Globus pallidus (tissue), 1 donor: ENCODE measurements around the gene MUC5B.
"Not testable (repeated sequence)": the region's sequence is repeated elsewhere in the genome, so short reads cannot be mapped to it uniquely, and the experiment has no call there.

Experiments
- DNase-seq: peaks from one replicate; pipeline ENCODE4 v3.0.0-alpha.2; 2015; ENCODE audit warnings: low spot score

MUC5B gene

DNA sequence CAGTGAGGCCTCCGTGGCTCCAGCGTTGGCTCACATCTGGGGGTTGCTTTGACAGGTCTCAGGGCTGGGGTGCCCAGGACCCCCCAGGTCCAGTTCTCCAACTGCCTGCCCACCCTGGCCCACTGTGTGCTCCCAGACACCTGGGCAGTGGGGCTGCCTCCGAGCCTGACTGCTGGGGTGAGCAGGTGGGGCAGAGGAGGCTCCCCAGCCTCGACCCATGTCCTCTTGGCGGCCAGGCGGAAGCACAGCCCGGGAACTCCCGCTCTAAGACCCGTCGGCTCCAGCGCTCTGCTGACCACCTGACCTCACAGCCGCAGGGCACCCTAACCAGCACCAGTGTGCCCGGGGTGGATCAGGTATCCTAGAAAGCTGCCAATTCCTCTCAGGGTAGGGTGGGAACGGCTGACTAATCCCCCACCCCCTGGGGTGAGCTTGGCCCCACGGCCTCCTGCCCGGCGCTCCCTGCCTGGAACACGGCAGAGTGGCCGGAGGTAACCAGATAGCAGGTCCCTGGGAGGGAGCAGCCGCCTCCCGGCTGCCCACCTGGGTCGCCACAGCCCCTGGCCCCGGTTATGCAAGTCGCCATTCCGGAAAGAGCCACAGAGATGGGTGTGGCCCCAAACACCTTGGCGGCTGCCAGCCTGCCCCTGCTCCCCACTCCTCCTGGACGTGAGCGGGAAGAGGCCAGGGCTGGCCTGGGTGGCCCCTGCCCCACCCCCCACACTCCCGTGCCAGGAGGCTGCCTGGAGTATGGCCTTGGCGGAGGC lies 19.2 kb upstream of the MUC5B start:
- no peak for DNase-seq

DNA sequence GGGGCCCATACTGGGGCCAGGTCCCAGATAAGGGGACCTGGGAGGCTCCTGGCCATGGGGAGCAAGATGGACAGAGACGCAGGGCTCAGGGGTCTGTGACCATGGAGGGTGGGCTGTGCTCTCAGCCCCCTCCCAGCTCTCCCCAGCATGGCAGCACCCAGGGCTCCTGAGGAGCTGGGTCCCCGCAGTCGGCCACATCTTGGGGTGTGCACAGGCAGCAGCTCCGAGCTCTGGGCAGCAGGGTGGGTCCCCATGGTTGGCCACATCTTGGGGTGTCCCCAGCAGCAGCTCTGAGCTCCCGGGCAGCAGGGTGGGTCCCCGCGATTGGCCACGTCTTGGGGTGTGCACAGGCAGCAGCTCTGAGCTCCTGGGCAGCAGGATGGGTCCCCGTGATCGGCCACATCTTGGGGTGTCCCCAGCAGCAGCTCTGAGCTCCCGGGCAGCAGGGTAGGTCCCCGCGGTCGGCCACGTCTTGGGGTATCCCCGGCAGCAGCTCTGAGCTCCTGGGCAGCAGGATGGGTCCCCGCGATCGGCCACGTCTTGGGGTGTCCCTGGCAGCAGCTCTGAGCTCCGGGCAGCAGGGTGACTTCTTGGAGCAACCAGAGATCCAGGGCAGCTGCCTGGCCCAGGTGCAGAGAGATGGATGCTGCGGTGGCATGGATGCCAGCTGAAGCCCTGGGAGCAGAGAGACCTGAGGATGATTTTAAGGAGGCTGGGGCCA lies 18.3 kb upstream of the MUC5B start:
- no peak for DNase-seq

DNA sequence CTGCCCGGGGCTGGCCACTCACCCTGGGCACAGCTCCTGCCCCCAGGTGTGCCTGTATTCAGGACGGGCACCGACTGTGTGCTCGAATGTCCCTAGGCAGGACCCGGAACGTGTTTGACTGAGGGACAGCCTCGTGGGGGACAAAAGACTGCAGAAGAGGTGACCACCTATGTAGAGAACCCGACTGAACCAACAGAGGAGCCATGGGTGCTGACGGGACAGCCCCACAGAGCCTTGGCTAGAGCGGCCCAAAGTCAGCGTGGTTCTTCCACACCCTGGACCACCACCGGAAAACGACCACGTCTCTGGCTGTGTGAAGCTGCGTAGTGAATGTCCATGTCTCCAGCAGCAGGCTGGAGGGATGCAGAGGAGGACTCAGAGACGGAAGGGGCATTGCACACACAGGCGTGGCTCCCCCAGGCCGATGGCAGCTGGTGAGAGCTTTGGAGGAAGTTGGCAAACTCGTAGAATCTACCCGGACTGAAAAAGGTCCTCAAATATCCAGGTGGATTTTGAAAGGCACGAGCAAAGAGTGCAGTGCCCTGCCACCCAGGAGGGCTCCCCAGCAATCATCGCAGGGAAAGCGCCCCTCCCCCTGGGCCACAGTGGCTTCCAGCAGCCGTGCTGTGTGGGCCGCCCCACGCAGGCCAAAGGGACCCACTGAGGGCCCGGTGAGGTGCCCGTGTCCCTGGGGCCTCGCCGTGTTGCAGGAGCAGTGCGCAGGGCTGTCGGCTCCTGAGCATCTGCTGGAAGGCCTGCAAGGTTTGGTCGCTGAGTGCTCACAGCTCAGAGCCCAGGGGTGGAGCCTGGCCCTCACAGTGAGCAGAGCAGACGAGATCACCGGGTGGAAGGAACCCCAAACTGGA lies 17.5 kb upstream of the MUC5B start:
- no peak for DNase-seq

DNA sequence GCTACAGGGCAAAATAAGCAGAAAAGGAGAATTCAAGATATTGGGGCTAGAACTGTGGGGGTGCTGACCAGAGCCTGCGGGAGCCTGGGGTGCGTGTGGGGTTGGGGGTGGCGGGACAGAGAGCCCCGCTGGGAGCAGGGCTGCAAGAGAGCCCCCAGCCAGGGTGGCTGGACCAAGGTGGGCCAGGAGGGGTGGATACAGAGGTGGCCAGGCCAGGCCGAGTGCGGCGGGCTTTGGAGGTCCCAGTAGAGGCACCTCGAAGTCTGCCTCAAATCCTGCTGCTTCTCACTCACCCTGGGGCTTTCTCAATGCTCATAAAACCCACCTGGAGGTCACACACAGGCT lies 16.9 kb upstream of the MUC5B start:
- DNase-seq, result no peak

DNA sequence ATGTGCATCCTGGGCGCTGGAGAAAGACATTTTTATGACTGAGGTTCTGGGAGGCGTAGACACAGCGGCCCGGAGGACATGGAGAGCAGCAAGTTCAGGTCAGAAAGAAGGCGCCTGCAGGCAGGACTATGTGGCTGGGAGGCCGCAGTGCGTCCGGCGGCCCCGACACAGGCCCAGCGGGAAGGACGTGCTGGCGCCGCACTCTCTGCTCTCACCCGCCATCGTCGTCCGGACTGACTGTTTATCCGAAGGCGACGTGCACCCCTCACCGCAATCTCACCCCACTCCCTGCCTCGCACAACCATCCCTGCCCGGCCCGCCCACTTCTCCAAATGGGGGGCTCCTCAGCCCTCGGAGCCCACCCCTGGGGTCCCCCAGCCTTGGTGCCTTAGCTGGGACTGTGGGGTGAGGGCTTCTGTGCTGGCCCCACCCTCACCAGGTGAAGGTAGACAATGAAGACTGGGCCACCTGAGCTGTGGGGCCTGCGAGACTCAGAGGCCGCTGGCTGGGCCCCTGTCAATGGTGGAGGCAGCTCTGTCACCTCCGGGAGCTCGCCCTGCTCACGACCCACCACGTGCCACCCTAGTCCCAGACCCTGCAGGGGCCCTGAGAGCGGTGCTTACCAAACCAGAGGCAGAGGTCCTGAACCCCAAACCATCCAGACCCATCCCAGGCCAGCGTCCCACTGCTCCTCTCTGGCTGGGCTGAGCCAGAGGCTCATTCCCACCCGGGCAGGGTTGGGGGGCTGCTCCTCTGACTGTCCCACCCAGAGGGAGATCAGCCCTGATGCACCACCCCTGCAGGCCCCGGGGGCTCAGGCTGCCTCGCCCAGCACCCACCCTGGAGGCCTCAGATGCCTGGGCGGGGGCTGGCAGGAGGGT lies 16.2 kb upstream of the MUC5B start:
- no peak for DNase-seq

DNA sequence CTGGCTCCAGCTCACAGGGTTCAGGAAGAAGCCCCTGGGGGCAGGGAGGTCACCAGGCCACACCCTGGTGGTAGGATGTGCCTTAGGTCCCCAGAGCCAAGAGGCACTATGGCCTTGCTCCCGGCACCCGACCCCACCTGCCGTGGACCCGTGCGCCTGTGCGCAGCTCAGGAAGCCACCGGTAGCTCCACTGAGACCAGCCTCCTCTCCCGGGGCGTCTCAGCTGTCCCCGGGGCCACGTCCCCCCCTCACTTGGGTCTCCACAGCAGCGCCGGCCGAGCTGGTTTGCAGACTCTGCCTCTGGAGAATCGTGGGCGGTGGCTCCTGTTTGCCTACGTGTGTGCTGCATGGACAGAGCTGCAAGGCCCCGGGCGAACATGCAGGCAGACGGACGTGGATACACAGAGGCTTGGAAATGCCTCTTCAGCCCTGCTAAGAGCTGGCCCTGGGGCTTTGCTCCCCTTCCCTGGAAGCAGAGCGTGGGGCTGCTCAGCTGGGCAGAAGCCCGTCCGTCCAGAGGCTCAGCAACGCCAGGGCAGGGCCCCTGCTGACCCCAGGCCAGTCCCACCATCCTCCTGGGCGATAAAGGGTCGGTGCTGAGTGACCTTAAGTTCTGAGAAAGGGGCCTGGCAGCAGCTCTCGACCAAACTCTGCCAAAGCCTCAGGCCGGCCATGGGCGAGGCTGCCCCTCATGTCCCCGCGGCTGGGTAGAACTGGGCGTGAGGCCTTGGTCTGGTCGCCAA lies 15.3 kb upstream of the MUC5B start:
- no peak for DNase-seq

DNA sequence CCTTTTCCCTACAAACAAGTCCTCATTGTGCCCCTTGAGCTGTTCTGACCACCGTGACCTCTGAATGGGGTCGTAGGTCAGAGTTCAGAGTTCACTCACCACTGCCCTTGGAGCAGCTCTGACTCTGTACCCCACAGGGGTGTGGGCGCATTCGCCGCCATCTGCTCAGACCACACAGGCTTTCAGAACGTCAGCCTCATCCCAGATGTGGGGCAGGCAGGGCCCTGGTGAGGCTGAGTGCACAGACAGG lies 14.8 kb upstream of the MUC5B start:
- DNase-seq, result no peak

DNA sequence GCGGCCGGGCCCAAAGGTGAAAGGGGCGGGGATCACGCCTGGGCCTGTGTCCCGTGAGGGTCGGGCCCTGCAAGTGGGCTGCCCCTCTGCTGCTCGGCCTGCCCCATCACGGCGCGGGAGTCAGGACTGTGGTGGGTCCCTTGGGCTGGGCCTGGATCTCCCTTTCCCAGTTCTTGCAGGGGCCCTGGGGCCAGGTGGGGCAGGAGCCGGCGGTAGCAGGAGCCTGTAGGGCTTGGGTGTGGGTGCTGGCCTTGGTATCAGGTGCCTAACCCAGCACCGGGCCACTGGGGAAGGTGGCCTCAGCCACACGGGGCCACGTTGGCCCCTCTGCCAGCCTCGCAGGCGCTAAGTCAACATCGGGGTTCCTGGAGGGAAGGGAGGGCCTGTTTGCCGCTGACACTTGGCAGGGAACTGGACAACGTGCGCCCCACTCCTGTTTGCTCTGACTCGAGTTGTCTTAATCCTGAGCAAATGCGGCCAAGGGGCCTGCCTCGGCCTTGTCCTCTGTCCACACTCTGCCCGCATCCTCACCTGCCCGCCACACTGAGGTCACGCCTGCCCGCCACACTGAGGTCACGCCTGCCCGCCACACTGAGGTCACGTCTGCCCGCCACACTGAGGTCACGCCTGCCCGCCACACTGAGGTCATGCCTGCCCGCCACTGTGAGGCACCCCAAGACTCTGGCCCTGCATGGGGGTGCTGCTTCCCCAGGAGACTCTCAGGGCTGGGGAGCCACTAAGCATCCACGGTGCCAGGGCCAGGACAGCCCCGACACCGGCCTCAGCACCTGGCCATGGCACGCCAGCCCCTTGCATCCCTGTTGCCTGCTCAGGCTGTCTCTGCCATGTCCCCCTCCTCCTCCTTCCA lies 14.2 kb upstream of the MUC5B start:
- no peak for DNase-seq

DNA sequence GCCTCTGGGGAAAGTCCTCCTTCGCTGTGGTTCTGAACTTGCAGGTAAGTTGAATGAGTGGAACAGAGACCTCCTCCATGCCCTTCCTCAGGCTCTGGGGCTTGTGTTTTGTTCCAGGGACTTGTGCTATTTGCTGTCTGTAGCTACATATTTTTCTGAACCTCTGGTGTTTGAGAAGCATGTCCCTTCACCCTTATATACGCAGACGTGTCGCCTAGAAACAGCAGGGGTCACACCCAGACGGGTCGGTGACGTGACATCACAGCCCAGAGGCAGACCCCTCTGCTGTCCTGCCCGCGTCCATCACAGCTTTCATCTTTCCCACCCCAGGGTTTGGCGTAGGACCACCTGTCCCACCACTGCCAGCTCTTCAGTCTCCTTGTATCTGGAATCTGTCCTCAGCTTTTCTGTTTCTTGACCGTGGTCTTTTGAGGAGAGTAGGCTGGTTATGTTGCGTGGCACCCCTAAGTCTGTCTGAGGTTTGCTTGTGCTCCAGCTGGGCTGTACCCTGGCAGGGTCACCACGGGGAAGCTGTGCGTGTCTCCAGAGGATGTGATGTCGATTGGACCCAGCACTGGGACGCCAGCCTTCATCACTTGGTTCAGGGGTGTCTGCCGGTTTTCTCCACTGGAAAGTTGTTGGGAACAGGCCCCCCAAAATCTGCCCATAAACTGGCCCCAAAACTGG lies 13.4 kb upstream of the MUC5B start:
- no peak for DNase-seq

DNA sequence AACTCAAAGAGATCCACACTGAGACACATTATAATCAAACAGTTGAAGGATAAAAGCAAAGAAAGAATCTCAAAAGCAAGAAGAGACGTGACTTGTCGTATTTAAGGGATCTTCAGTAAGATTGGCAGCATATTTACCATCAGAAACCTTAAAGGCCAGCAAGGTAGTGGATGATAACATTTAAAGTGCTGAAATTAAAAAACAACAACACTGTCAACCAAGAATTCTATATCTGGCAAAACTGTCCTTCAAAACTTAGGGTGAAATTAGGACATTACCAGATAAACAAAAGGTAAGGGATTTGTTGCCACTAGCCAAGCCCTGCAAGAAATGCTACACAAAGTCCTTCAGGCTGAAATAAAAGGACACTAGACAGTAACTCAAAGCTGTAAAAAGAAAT lies 11.0 kb upstream of the MUC5B start:
- DNase-seq, result no peak

DNA sequence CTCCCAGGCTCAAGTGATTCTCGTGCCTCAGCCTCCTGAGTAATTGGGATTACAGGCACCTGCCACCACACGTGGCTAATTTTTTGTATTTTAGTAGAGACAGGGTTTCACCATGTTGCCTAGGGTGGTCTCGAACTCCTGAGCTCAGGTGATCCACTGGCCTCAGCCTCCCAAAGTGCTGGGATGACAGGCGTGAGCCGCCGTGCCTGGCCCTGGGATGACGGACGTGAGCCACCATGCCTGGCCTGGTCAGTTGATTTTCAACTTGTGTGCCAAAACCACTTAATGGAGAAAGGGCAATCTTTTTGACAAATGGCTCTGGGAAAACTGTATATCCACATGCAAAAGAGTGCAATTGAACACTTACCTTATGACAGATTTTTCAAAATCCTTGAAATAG lies 7.0 kb upstream of the MUC5B start:
- not testable (repeated sequence) for DNase-seq

DNA sequence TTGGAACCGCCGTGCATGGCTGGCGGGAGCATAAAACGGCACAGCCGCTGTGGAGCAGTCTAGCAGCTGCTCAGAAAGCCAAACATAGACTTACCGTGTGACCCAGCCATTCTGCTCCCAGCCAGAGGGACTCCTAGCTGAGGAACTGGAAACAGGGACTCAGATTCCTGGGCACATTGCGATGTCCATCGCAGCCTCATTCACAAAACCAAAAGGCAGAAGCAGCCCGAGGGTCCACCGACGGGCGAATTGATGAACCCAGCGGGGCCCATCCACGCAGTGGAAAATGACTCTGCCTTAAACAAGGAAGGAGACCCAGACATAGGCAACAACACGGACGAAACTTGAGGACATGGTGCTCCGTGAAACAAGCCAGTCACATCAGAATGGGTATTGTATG lies 5.7 kb upstream of the MUC5B start:
- no peak for DNase-seq

DNA sequence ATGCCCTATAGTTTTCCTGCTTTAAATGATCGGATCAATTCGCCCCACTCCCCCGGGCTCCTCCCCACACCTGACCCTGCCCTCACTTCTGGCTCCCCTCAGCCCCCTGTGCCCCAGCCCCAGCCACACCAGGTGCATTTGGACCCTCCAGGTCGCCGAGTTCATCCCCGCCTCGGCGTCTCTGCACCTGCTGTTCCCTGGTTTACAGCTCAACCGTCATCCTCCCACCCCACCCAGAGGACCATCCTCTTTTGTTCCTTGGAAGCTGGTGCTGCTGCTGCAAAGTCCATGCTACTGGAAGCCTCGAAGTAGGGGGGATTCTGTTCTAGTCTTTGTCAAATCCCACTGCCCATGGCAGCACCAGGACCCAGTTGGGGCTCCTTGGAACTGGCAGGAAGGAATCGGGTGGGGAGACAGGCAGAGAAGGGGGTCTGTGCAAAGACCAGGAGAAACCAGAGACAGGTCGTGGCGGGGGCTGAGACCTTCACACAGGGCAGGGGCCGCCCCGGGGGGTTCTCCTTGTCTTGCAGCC lies 4.5 kb upstream of the MUC5B start:
- no peak for DNase-seq

DNA sequence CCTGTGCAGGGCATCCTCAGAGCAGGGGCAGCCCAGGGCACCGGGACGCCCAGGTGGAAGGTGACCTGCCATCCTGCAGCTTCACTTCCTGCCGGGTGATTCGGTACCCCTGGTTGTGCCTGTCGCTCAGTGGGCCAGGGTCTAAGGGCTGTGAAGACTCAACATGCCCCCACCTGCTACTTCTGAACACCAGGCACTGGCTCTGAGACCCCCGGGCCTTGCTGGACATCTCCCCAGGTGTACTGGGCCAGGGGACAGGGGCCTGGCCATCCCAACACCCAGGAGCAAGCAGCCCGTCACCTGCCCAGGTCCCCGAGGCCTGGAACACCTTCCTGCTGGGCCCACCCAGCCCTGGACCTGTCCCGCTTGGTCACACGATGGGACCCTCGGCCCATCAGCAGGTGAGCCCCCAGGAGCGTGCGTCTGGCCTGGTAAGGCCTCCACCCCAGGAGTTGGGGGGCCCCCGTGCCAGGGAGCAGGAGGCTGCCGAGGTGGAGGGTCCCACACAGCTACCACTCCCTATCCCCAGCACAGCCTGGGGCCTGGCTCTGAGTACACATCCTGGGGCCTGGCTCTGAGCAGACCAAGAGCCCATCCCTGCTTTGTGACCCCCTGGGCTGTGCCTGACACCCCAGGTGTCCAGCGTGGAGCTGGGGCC lies 3.9 kb upstream of the MUC5B start:
- DNase-seq, result no peak

DNA sequence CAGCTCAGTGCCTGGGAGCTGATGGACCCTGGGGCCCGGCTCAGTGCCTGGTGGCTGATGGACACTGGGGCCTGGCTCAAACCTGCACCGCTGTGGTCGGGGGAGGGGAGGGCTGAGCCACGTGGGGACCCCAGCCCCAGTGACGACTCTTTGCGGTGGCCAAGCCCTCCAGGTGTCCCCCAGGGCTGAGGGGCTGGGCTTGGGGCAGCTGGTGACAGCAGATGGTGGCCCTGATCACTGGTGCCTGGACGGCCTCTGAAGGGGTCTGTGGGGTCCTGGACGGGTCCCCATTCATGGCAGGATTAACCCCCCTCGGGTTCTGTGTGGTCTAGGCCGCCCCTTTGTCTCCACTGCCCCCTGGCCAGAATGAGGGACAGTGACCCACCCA lies 3.4 kb upstream of the MUC5B start:
- no peak for DNase-seq

DNA sequence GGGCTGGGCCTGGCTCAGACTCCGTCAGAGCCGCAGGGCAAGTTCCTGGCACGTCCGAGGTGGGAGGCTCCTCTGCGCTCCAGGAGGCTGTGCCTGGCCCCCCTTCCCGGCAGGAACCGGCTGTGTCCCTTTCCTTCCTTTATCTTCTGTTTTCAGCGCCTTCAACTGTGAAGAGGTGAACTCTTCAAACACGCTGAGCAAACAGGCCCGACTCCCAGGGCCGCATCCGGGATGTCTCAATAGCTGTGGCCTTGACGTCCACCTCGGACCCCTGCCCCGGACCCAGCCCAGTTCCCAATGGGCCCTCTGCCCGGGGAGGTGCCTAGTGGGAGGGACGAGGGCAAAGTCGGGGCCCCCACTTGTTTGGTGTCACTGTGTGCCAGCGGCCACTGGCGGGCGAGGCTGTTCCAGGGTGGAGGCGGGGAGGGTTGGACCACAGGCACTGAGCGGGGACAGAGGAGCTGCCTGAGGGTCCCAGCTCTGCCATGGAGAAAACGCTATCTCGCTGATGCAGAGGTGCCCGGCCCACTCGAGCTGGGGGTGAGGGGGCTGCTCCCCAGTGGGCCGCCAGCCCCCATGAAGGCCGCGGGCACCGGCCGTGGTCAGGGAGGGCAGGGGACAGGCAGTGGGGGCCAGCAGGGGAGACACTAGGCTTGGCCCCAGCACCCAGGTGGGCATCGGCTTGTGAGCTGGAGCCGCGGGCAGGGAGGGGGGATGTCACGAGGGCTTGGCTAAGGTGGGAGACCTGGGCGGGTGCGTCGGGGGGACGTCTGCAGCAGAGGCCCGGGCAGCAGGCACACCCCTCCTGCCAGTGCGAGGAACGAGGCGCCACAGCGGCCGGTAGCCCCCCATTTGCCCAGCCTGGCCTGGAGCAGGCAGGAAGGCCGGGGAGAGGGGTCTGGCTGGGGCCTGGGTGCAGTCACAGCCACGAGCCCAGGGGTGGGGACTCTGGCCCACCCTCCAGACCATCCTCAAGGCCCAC lies 2.7 kb upstream of the MUC5B start:
- DNase-seq, result no peak

DNA sequence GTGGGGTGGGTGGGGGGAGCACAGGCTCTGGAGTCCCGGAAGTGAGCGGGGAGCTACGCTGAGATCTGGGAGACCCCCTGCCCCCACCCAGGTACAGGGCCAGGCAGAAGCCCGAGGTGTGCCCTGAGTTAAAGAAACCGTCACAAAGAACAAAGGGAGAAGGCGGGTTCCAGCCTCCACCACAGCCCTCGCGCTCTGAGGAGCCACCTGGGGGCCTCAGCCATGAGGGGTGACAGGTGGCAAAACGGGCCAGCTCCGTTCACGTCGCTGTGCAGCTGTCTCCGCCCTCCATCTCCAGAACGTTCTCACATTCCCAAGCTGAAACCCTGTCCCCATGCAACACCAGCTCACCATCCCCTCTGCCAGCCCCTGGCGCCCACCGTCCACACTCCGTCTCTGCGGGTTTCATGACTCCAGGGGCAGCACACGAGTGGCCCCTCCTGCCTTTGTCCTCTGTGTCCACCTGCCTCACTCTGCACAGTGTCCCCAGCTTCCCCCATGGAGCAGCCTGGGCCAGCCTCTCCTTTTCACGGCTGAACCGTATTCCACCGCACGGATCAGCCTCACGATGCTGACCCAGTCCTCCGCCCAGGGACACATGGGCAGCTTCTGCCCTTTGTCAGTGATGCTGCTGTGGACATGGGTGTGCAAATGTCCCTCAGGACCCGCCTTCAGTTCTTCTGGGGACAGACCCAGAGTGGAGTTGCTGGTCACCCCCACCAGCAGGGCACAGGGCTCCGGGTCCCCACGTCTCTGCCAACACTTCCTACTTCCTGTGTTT lies 1.7 kb upstream of the MUC5B start:
- no peak for DNase-seq
